Measurements from ENCODE around the gene AFF3.
"Not testable (repeated sequence)": the region's sequence is repeated elsewhere in the genome, so short reads cannot be mapped to it uniquely, and the experiment has no call there.

The AFF3 gene

GRCh38 chr2:99957332-99958133, 184.9 kb downstream of the AFF3 start:
- no peak for DNase-seq

DNA sequence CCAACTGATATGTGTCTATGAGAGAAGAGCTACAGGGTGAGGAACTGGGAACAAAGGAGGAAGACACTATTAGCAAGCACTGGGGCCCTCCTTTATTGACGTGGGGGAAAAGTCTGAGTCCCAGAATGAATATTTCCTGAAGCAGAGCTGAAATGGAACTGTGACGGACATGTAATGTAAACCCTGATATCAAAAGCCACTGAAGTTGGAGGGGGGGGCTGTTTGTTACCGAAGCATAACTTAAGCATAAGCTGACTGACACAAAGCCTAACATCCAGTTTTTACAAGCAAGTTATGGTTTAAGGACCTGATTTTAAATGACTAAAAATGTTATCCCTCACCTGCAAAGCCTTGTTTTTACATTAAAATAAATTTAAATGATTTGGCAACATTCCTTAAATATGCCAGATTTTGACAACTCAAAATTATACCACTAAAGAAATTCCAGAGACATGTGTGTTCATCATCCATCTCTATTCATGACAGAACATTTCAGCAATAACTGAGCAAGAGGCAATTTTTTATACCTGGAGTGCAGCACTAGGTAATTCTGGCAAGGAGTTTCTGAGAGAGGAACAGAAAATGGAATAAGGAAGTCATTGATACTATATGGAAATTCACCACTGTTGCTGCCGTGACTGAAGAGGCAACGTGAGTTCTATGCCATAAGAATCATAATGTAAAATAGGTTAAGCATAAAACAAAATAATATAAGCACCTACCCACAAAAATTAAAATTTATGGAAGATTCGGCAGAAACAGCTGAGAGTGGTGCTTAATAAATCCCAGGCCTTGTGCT, 186.0 kb downstream of the AFF3 start:
- DNase-seq, result no peak

- no peak for DNase-seq
These were observed 188.6 kb downstream of the AFF3 start for GRCh38 chr2:99953750-99954149.

- no peak for DNase-seq
These were observed 192.4 kb downstream of the AFF3 start for GRCh38 chr2:99949963-99950362.

DNA sequence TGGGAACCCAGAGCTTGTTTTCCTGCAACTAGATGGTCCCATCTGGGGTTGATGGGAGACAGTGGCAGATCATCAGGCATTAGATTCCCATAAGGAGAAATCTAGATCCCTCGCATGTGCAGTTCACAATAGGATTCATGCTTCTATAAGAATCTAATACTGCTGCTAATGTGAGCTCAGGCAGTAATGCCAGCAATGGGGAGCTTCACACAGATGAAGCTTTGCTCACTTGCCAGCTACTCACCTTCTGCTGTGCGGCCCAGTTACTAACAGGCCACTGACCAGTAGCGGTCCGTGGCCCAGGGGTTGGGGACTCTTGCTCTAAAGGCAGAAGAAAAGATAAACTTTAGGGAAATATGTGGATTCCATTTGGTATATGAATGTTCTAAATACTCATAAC, 192.9 kb downstream of the AFF3 start:
- no peak for DNase-seq

- DNase-seq, result no peak
These were observed 194.4 kb downstream of the AFF3 start for GRCh38 chr2:99948010-99948409.

DNA sequence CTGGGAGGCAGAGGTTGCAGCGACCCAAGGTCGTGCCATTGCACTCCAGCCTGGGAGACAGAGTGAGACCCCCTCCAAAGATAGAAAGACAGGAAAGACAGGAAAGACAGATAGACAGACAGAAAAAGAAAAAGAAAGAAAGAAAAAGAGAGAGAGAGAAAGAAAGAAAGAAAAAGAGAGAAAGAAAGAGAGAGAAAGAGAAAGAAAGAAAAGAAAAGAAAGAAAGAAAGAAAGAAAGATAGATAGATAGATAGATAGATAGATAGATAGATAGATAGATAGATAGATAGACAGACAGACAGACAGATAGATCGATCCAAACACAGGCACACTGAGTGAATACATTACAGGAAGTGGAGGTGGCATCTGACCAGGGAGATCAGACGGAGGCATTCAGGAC, 195.0 kb downstream of the AFF3 start:
- DNase-seq, result not testable (repeated sequence)

- DNase-seq, result no peak
These were observed 198.4 kb downstream of the AFF3 start for GRCh38 chr2:99944019-99944418.

- DNase-seq, result no peak
These were observed 199.6 kb downstream of the AFF3 start for GRCh38 chr2:99942561-99943347.

GRCh38 chr2:99940963-99941362, 201.4 kb downstream of the AFF3 start:
- DNase-seq, result no peak

DNA sequence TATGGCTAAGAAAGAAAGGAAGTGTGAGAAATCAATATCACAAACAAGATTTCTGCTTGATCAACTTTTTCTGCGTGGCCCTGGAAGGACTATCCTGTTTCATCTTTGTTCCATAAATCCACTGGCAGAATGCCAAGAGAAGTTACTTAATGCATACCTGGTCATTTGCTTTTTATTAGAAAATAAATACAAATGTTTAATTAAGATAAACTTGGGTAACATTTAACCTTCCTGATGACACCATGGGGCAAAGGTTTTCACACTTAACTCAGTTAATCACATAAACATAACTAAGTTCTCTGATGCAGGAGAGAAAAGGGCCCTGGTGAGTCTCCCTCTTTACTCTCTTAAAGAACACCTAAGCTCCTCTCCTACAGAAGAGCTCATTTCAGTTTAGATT, 203.3 kb downstream of the AFF3 start:
- no peak for DNase-seq

GRCh38 chr2:99938250-99938649, 204.1 kb downstream of the AFF3 start:
- no peak for DNase-seq

DNA sequence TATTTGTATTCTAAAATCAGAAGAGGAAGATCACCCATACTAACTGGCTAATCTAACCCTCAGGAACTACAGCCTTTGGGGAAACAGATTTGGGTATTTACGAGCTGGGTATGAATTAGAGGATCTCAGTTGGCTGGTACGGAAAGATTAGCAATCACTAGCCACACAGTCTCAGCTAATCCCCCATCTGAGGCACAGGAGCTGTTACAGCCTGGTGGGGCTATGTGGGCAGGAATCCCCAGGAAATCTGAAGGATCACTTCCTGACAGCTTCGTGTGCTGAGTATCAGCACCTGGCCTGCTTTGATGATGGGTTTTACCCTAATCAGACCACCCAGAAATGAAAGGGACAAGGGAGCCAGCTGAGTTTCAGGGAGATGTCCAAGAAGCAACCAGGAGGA, 206.3 kb downstream of the AFF3 start:
- no peak for DNase-seq

GRCh38 chr2:99935662-99936061, 206.7 kb downstream of the AFF3 start:
- no peak for DNase-seq

DNA sequence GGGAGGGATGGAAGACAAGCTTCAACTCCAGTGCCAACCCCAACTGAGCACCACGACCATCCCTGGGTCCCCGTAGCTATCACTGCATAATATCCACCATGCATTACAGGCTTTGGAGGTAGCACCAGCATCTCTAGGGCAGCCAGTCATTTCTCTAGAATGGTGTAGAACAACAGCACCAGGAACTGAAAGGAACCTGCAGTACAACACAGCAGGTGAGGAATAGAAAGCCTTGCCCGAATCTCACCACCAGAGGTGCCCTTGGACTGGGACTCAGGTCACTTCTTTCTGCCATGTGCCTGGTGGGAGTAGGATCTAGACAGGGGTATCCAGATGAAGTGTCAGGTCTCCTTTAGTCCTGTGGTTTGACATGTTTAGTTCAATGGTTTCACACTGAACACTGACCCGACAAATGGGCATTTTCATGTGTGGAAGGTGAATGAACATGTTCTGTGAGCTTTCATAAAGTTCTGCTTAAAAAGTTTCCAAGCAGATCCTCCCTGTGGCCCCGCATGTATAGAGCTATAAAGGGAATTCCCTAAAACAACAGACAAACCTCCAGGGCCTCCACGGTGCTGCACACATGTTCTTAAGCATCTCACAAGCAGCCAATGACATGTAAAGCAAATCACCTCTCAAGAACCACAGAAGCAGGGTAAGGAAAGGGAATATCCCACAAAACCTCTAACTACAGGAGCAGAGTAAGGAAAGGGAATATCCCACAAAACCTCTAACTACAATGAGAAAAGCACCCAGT, 208.3 kb downstream of the AFF3 start:
- no peak for DNase-seq

DNA sequence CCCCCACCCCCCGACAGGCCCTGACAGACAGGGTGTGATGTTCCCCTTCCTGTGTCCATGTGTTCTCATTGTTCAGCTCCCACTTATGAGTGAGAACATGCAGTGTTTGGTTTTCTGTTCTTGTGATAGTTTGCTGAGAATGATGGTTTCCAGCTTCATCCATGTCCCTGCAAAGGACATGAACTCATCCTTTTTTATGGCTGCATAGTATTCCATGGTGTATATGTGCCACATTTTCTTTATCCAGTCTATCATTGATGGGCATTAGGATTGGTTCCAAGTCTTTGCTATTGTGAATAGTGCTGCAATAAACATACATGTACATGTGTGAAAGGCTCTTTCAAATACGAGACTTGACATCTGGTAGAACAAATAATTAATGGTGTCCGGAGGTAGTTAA, 208.9 kb downstream of the AFF3 start:
- DNase-seq, result not testable (repeated sequence)

DNA sequence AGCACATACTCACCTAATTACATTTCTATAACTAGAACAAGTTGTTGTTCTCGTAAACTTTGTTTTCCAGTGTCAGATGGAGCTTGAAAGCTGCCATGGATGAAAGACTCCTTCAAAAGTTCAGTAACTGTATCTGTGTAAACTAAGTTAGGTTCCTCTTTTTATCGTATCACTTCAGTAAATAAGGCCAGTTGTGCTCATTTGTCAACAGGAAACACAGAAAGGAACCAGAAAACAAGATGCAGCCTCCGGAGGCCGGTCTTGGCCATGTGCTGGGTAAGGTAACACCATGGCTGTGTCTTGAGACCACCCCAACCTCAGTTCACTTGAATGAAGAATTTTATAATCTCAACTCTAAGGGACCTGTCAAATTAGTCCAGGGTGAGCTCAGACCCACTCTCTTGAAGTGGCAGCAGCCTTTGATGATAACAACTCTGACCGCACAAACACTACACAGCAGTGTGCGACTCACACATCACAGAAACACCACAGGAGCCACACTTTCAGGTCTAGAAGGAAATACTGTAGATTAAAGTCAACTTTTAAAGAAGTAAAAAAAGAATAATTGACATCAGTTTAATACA, 213.8 kb downstream of the AFF3 start:
- DNase-seq, result no peak

DNA sequence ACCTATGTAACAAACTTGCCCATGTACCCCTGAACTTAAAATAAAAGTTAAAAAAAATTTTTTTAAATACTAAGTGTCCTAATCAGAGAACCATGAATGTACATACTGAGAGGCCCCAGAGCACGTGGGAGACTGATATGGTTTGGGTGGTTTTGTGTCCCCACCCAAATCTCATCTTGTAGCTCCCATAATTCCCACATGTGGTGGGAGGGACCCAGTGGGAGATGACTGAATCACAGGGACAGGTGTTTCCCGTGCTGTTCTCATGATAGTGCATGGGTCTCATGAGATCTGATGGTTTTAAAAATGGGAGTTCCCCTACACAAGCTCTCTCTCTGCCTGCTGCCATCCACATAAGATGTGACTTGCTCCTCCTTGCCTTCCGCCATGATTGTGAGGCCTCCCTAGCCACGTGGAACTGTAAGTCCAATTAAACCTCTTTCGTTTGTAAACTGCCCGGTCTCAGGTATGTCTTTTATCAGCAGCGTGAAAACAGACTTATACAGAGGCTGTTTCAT, 214.6 kb downstream of the AFF3 start:
- DNase-seq, result not testable (repeated sequence)

DNA sequence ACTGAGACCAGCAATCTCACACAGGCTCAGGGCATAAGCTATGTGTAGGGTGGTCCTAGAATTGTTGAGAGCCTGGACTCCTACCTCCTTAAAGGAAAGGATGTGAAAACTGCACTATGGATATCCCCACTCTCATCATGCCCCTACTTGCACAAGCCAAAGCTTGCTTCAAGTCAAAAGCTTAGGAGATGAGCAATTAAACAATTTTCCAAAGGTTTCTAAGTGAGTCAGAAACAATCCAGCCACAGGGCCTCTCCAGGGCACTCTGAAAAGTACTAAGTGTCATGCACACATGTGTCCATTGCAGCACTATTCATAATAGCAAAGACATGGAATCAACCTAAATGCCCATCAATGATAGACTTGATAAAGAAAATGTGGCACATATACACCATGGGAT, 215.4 kb downstream of the AFF3 start:
- no peak for DNase-seq

GRCh38 chr2:99925960-99926359, 216.4 kb downstream of the AFF3 start:
- no peak for DNase-seq

DNA sequence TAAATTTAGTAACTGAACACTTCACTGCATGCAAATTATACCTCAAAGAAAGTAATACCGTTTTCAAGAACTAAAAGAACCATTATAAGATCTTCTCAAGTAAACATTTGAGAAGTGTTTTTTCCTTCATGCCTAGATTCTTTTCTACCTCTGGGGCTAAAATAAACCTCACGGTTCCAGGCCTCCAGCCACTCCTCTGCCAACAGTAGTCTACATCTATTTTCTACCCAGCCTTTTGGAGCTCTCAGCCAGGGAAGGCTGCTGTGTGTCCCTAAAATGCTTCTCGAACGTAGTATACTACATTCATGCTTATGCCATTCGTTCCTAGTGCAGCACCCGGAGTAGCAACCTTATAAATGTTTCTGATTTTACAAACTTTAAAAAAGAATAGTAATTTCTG, 219.7 kb downstream of the AFF3 start:
- DNase-seq, result no peak

- DNase-seq, result no peak
These were observed 220.5 kb downstream of the AFF3 start for GRCh38 chr2:99921903-99922302.
